Measurements from ENCODE around the gene SLAIN1.

The SLAIN1 gene

GRCh38 chr13:77696006-77696878 is 1.2 kb upstream of the SLAIN1 start:
- peak; percentile 2 for ATAC-seq (replicated peaks)

DNA sequence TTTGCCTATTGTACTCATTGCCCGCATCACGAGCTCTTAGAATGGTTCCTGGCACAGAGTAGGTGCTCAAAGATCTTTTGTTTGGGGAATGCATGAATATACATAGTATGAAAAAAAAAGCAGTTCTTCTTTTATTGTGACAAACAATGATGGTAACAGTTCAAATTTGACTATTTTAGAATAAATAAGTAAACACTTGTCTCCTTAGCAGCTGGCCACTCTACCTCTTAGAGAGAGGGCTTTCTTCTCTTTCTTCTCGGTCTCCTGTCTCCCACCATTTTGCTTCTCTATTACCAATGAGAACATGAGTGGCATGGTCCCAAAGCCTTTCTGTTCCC is 639 bp upstream of the SLAIN1 start:
- Mint-ChIP-seq H3K36me3 (ENCODE audit: insufficient read depth) (peaks cover 14% of the 10 kb centered on the region), H3K4me3 (peak overlapping the region; percentile 94 to 97), H3K4me1 (ENCODE audit: low read depth in 2 of 2) (peaks cover 20 to 31% of the 10 kb centered on the region in 2 donors), H3K9me3 (no peaks in the 10 kb centered on the region), H3K27me3 (no peaks in the 10 kb centered on the region), H3K27ac (peak overlapping the region; percentile 82 to 94)
- ATAC-seq (replicated peaks) (peak; percentile 4), DNase-seq (no peak)

More at GRCh38 chr13:77696006-77696878, 1.2 kb upstream of the SLAIN1 start:
- DNase-seq, result peak in 1 of 3 experiments; percentile 11
- Mint-ChIP-seq H3K27ac (peak overlapping the region; percentile 82 to 94), H3K4me3 (peak overlapping the region; percentile 94 to 97), H3K36me3 (ENCODE audit: insufficient read depth) (peaks cover 14% of the 10 kb centered on the region), H3K9me3 (no peaks in the 10 kb centered on the region), H3K27me3 (no peaks in the 10 kb centered on the region), H3K4me1 (ENCODE audit: low read depth in 2 of 2) (peaks cover 20 to 31% of the 10 kb centered on the region in 2 donors)

GRCh38 chr13:77698201-77699058 is 943 bp downstream of the SLAIN1 start:
- DNase-seq (peak; percentile 33 to 46 (median 35)), ATAC-seq (replicated peaks) (peak; percentile 30)
- H3K4me3 Mint-ChIP-seq, result peak overlapping the region; percentile 94 to 97
- H3K36me3 Mint-ChIP-seq (ENCODE audit: insufficient read depth), result peaks cover 14% of the 10 kb centered on the region
- H3K4me1 Mint-ChIP-seq (ENCODE audit: low read depth in 2 of 2), result peaks cover 24 to 42% of the 10 kb centered on the region in 2 donors
- no peaks in the 10 kb centered on the region for H3K27me3 Mint-ChIP-seq
- H3K27ac Mint-ChIP-seq, result peak overlapping the region; percentile 86 to 95
- H3K9me3 Mint-ChIP-seq, result no peaks in the 10 kb centered on the region

- H3K27ac Mint-ChIP-seq, result peak overlapping the region; percentile 86 to 95
- H3K4me3 Mint-ChIP-seq, result peak overlapping the region; percentile 94 to 97
- peaks cover 24 to 42% of the 10 kb centered on the region in 2 donors for H3K4me1 Mint-ChIP-seq (ENCODE audit: low read depth in 2 of 2)
- no peaks in the 10 kb centered on the region for H3K9me3 Mint-ChIP-seq
- DNase-seq (no peak), ATAC-seq (replicated peaks) (no peak)
- peaks cover 14% of the 10 kb centered on the region for H3K36me3 Mint-ChIP-seq (ENCODE audit: insufficient read depth)
- no peaks in the 10 kb centered on the region for H3K27me3 Mint-ChIP-seq
Observed at GRCh38 chr13:77699059-77699680, 1.7 kb downstream of the SLAIN1 start.

GRCh38 chr13:77701305-77701704 is 3.8 kb downstream of the SLAIN1 start:
- Mint-ChIP-seq H3K9me3 (no peaks in the 10 kb centered on the region), H3K4me1 (ENCODE audit: low read depth in 2 of 2) (peaks cover 18 to 33% of the 10 kb centered on the region in 2 donors), H3K27me3 (no peaks in the 10 kb centered on the region), H3K36me3 (ENCODE audit: insufficient read depth) (peaks cover 13% of the 10 kb centered on the region), H3K4me3 (no peak overlapping the region), H3K27ac (no peak overlapping the region)
- ATAC-seq (replicated peaks) (no peak), DNase-seq (no peak)

DNA sequence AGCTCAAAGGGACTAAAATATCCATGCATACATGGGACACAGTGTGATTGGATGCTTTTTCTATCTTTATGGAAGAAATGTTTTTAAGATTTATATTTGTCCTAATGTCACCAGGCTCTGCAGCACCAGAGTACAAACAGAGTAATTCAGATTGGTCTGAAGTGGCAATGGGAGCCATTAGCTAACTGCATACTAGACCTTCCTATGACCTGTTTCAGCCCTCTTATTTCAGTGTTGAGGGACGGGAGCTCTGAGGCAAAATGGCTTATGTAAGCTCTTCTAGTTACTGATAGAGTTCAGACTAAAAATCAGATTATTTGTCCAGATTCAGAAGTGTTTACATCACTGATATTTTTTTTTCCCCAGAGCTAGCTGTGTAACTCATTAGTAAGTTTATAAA is 4.9 kb downstream of the SLAIN1 start:
- peaks cover 16 to 24% of the 10 kb centered on the region in 2 donors for H3K4me1 Mint-ChIP-seq (ENCODE audit: low read depth in 2 of 2)
- ATAC-seq (replicated peaks) (no peak), DNase-seq (no peak)
- no peaks in the 10 kb centered on the region for H3K27me3 Mint-ChIP-seq
- peaks cover 10% of the 10 kb centered on the region for H3K36me3 Mint-ChIP-seq (ENCODE audit: insufficient read depth)
- no peak overlapping the region for H3K4me3 Mint-ChIP-seq
- H3K27ac Mint-ChIP-seq, result no peak overlapping the region
- no peaks in the 10 kb centered on the region for H3K9me3 Mint-ChIP-seq

GRCh38 chr13:77703408-77703807 is 5.9 kb downstream of the SLAIN1 start:
- Mint-ChIP-seq H3K9me3 (no peaks in the 10 kb centered on the region), H3K4me3 (no peak overlapping the region), H3K27ac (no peak overlapping the region), H3K27me3 (no peaks in the 10 kb centered on the region), H3K36me3 (ENCODE audit: insufficient read depth) (peaks cover 10% of the 10 kb centered on the region), H3K4me1 (ENCODE audit: low read depth in 2 of 2) (peaks cover 17 to 24% of the 10 kb centered on the region in 2 donors)
- no peak for DNase-seq
- ATAC-seq (replicated peaks), result no peak

DNA sequence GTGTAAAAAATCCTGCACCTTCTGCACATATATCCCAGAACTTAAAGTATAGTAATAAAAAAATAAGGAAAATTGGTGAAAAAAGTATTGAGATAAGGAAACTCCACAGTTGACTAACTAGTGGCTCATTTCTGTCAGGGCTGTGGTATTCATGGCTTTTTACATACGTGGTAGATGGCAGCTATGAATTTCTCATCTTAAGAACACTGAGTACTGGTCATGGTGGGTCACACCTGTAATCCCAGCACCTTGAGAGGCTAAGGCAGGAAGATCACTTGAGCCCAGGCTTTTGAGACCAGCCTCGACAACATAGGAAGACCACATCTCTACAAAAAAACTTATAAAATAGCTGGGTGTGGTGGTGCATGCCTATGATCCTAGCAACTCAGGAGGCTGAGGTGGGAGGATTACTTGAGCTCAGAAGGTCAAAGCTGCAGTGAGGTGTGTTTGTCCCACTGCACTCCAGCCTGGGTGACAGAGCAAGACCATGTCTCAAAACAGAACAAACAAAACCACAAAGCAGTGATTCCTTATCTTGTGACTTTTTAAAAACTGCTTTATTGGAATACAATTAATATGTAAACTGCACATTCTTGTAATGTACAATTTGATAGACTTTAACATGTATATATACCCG is 16.8 kb downstream of the SLAIN1 start:
- Mint-ChIP-seq H3K27me3 (no peaks in the 10 kb centered on the region), H3K27ac (peak overlapping the region in 1 of 2 donors; percentile 67)
- no peak for ATAC-seq (replicated peaks)

GRCh38 chr13:77715233-77715891 is 17.9 kb downstream of the SLAIN1 start:
- ATAC-seq (replicated peaks), result no peak
- H3K27ac Mint-ChIP-seq, result peak overlapping the region in 1 of 2 donors; percentile 67
- H3K9me3 Mint-ChIP-seq, result peaks cover 5 to 8% of the 10 kb centered on the region in 2 donors
- H3K4me1 Mint-ChIP-seq (ENCODE audit: low read depth in 2 of 2), result peaks cover 12 to 52% of the 10 kb centered on the region in 2 donors
- no peak overlapping the region for H3K4me3 Mint-ChIP-seq
- no peak for DNase-seq
- H3K27me3 Mint-ChIP-seq, result no peaks in the 10 kb centered on the region
- H3K36me3 Mint-ChIP-seq (ENCODE audit: insufficient read depth), result no peaks in the 10 kb centered on the region

More for the DNA sequence above, 16.8 kb downstream of the SLAIN1 start:
- no peak overlapping the region for H3K4me3 Mint-ChIP-seq
- peaks cover 5 to 8% of the 10 kb centered on the region in 2 donors for H3K9me3 Mint-ChIP-seq
- peaks cover 12 to 48% of the 10 kb centered on the region in 2 donors for H3K4me1 Mint-ChIP-seq (ENCODE audit: low read depth in 2 of 2)
- no peak for DNase-seq
- H3K36me3 Mint-ChIP-seq (ENCODE audit: insufficient read depth), result peaks cover under 1% of the 10 kb centered on the region

DNA sequence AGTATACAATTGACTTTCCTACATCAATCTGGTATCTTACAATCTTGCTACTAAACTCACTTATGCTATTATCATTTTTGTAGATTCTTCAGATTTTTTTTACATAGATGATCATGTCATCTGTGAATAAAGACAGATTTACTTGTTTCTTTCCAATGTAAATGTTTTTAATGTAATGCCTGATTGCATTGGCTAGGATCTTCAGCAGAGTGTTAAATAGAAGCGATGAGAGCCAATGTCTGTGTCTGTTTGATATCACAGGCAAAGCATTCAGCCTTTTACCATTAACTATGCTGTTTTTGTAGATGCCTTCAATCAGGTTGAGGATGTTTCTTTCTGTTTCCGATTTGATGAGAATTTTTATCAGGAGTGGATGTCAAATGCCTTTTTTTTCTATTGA is 19.2 kb downstream of the SLAIN1 start:
- Mint-ChIP-seq H3K4me3 (no peak overlapping the region), H3K27me3 (no peaks in the 10 kb centered on the region), H3K9me3 (no peaks in the 10 kb centered on the region), H3K27ac (no peak overlapping the region), H3K36me3 (ENCODE audit: insufficient read depth) (no peaks in the 10 kb centered on the region), H3K4me1 (ENCODE audit: low read depth in 2 of 2) (peaks cover 14 to 53% of the 10 kb centered on the region in 2 donors)
- ATAC-seq (replicated peaks) (no peak), DNase-seq (no peak)

DNA sequence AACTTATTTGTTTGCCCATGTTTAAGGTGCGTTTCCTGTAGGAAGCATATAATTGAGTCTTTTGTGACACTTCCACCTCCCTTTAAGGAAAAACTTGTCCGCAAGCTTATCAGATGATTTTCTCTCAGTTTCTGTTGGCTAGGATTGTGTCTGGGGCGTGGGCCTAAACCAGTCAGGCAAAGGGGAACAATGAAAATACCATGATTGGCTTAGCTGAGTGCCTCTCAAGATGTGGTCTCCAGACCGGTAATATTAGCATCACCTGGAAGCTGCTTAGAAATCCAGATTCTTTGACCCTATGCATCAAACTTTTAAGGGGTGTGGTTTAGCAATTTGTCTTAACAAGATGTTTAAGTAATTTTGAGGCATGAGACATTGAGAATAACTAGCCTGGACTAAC is 20.0 kb downstream of the SLAIN1 start:
- DNase-seq, result no peak
- ATAC-seq (replicated peaks), result no peak
- no peak overlapping the region for H3K4me3 Mint-ChIP-seq
- H3K27me3 Mint-ChIP-seq, result no peaks in the 10 kb centered on the region
- H3K9me3 Mint-ChIP-seq, result no peaks in the 10 kb centered on the region
- peak overlapping the region in 1 of 2 donors; percentile 51 for H3K27ac Mint-ChIP-seq
- no peaks in the 10 kb centered on the region for H3K36me3 Mint-ChIP-seq (ENCODE audit: insufficient read depth)
- peaks cover 12 to 49% of the 10 kb centered on the region in 2 donors for H3K4me1 Mint-ChIP-seq (ENCODE audit: low read depth in 2 of 2)

DNA sequence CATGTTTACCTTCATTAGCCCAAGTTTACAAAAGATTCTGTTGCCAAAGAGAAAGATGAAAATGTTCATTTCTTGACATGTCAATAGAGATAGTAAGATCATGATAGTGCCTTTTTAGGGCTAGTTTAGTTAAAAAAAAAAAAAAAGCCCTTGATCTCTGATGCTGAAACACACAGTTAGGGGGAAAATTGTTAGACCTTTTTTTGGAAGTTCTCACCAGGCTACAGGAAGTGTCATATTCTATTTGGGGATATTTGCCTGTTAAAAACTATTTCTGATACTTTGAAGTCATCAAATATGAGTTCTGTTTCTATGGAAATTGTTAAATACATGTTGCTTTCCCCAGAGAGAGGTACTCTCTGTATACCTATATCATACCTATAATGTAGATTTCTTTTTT is 21.6 kb downstream of the SLAIN1 start:
- H3K4me1 Mint-ChIP-seq (ENCODE audit: low read depth in 2 of 2), result peaks cover 17 to 52% of the 10 kb centered on the region in 2 donors
- no peak for ATAC-seq (replicated peaks)
- peaks cover 4% of the 10 kb centered on the region for H3K36me3 Mint-ChIP-seq (ENCODE audit: insufficient read depth)
- peak overlapping the region in 1 of 2 donors; percentile 11 for H3K27ac Mint-ChIP-seq
- no peaks in the 10 kb centered on the region for H3K27me3 Mint-ChIP-seq
- DNase-seq, result no peak
- no peak overlapping the region for H3K4me3 Mint-ChIP-seq
- no peaks in the 10 kb centered on the region for H3K9me3 Mint-ChIP-seq
